ENCODE data around the gene ISOC2.

The ISOC2 gene

DNA sequence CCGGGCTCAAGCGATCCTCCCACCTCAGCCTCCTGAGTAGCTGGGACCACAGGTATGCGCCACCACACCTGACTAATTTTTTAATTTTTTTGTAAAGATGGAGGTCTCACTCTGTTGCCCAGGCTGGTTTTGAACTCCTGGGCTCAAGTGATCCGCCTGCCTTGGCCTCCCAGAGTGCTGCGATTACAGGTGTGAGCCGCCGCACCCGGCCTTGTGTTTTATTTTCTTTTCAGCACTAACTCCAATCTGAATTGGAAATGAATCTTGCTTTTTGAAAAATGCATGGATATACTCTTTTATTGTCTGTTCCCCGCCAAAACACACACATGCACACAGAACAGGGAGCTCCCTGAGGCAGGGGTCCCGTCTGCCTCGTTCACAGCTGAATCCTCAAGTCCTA is 1.3 kb upstream of the ISOC2 start:
- Histone ChIP-seq H3K27me3 (ENCODE audit: insufficient read depth, low read length, poor library complexity) (no peaks in the 10 kb centered on the region), H3K27ac (ENCODE audit: low read length) (no peak overlapping the region), H3K36me3 (ENCODE audit: insufficient read depth, low read length) (no peaks in the 10 kb centered on the region), H3K9ac (ENCODE audit: low read depth, low read length) (peak overlapping the region; percentile 55; the same call in 1 of the 2 replicates), H3K4me1 (ENCODE audit: insufficient read depth, low read length) (peaks cover 36% of the 10 kb centered on the region), H4K20me1 (ENCODE audit: insufficient read depth, low read length) (0 out of 2 replicates have a peak, but pooled peaks cover 7% of the 10 kb centered on the region), H3K9me3 (ENCODE audit: insufficient read depth, low read length, severe bottlenecking) (no peaks in the 10 kb centered on the region), H2AFZ (ENCODE audit: low read depth, low read length) (no peak overlapping the region), H3K79me2 (ENCODE audit: insufficient read depth, low read length) (peaks cover 28% of the 10 kb centered on the region), H3K4me3 (ENCODE audit: low read depth in 1 of 2, low read length in 2 of 2) (peak overlapping the region in 1 of 2 experiments; percentile 65; a peak in 2 of 4 replicates), H3K4me2 (ENCODE audit: insufficient read depth, low read length) (peak overlapping the region; percentile 80)
- no peak for ATAC-seq (ENCODE audit: insufficient read depth, low read depth)
- no peak for DNase-seq
- TF ChIP-seq, protein P1, sequence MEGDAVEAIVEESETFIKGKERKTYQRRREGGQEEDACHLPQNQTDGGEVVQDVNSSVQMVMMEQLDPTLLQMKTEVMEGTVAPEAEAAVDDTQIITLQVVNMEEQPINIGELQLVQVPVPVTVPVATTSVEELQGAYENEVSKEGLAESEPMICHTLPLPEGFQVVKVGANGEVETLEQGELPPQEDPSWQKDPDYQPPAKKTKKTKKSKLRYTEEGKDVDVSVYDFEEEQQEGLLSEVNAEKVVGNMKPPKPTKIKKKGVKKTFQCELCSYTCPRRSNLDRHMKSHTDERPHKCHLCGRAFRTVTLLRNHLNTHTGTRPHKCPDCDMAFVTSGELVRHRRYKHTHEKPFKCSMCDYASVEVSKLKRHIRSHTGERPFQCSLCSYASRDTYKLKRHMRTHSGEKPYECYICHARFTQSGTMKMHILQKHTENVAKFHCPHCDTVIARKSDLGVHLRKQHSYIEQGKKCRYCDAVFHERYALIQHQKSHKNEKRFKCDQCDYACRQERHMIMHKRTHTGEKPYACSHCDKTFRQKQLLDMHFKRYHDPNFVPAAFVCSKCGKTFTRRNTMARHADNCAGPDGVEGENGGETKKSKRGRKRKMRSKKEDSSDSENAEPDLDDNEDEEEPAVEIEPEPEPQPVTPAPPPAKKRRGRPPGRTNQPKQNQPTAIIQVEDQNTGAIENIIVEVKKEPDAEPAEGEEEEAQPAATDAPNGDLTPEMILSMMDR (IDR thresholded peaks at IDR 0.05; ENCODE audit: borderline replicate concordance, extremely low read depth, low read length, poor library complexity, severe bottlenecking): no peak
- TF ChIP-seq EZH2 (IDR thresholded peaks at IDR 0.05; ENCODE audit: borderline replicate concordance, low read depth, low read length, severe bottlenecking): no peak

DNA sequence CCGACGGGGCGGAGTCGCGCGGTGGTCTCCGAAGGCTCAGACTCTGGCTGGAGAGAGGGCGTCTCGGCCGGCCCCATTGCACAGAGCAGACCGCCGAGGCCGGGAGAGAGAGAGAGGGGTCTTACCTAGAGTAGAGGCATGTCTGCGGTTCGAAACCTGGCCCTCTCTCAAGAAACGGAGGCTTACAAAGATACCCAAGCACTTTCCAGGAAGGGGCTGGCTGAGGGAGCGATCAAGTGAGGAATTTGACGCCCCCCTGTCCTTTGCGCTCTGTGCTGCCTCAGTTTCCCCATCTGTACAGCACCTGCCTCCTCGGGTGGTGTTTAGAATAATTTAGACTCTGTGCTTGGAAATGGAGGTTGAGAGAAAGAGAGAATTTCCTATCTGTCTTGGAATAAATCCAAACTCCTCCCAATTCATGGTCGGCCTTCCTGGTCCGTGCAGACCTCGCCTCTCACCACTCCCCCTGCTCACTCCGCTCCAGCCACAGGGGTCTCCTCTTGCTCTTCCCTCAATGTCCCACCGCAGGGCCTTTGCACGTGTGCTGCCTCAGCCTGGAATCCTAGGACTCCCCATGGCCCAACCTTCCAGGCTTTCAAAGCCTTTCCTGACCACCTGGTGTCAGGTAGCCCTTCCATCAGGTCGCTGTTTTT is 658 bp upstream of the ISOC2 start:
- 0 out of 2 replicates have a peak, but pooled peaks cover 7% of the 10 kb centered on the region for H4K20me1 ChIP-seq (ENCODE audit: insufficient read depth, low read length)
- H3K4me2 ChIP-seq (ENCODE audit: insufficient read depth, low read length): peak overlapping the region; percentile 80
- H3K36me3 ChIP-seq (ENCODE audit: insufficient read depth, low read length): no peaks in the 10 kb centered on the region
- H3K4me1 ChIP-seq (ENCODE audit: insufficient read depth, low read length): peaks cover 34% of the 10 kb centered on the region
- peak overlapping the region; percentile 66 for H2AFZ ChIP-seq (ENCODE audit: low read depth, low read length)
- no peak for TF ChIP-seq EZH2 (IDR thresholded peaks at IDR 0.05; ENCODE audit: borderline replicate concordance, low read depth, low read length, severe bottlenecking)
- TF ChIP-seq, protein P1 (IDR thresholded peaks at IDR 0.05; ENCODE audit: borderline replicate concordance, extremely low read depth, low read length, poor library complexity, severe bottlenecking): no peak
- peak overlapping the region; percentile 55 for H3K9ac ChIP-seq (ENCODE audit: low read depth, low read length)
- peaks cover 28% of the 10 kb centered on the region for H3K79me2 ChIP-seq (ENCODE audit: insufficient read depth, low read length)
- H3K4me3 ChIP-seq (ENCODE audit: low read depth in 1 of 2, low read length in 2 of 2): peak overlapping the region; percentile 10 to 65; a peak in 3 of 4 replicates
- no peak for DNase-seq
- ATAC-seq (ENCODE audit: insufficient read depth, low read depth): no peak
- no peaks in the 10 kb centered on the region for H3K27me3 ChIP-seq (ENCODE audit: insufficient read depth, low read length, poor library complexity)
- H3K9me3 ChIP-seq (ENCODE audit: insufficient read depth, low read length, severe bottlenecking): no peaks in the 10 kb centered on the region
- H3K27ac ChIP-seq (ENCODE audit: low read length): peak overlapping the region; percentile 71

DNA sequence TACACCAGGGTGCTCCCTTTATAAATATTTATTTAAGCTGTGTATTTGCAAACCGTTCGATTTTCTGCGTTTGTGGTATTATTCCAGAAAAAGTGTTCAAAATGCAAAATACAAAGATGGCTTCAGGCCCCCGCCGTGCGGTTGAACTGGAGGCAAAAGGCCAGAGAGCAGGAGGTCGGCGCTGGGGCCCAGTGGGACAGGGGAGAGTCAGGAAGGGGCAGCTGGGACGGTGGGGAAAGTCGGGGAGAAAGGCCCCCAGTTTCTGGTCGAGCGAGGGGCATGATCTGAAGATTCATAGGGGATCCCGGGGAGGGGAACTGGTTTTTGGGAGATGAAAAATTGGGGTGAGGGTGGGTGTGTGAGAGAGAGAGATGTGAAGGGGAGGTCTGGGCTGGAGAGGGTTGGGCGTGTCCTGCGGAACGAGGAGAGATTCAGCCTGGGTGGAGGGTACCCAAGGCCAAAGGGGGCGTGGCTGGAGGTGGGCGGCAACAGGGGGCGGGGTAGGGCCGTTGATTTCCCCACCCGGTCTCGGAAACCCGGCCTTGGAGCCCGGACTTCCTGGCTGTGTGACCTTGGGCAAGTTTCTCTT is 678 bp downstream of the ISOC2 start:
- peak overlapping the region; percentile 98 for H3K9ac ChIP-seq (ENCODE audit: low read depth, low read length)
- peaks cover 34% of the 10 kb centered on the region for H3K4me1 ChIP-seq (ENCODE audit: insufficient read depth, low read length)
- peaks cover 33% of the 10 kb centered on the region for H3K79me2 ChIP-seq (ENCODE audit: insufficient read depth, low read length)
- DNase-seq (peak; percentile 74), ATAC-seq (ENCODE audit: insufficient read depth, low read depth) (peak; percentile 23; the same call in 2 of the 3 replicates)
- no peaks in the 10 kb centered on the region for H3K9me3 ChIP-seq (ENCODE audit: insufficient read depth, low read length, severe bottlenecking)
- H3K4me3 ChIP-seq (ENCODE audit: low read depth in 1 of 2, low read length in 2 of 2): peak overlapping the region; percentile 87 to 97
- no peaks in the 10 kb centered on the region for H3K36me3 ChIP-seq (ENCODE audit: insufficient read depth, low read length)
- H3K4me2 ChIP-seq (ENCODE audit: insufficient read depth, low read length): peak overlapping the region; percentile 92
- peak overlapping the region; percentile 96 for H3K27ac ChIP-seq (ENCODE audit: low read length)
- TF ChIP-seq, protein P1 (IDR thresholded peaks at IDR 0.05; ENCODE audit: borderline replicate concordance, extremely low read depth, low read length, poor library complexity, severe bottlenecking): no peak
- TF ChIP-seq EZH2 (IDR thresholded peaks at IDR 0.05; ENCODE audit: borderline replicate concordance, low read depth, low read length, severe bottlenecking): no peak
- H2AFZ ChIP-seq (ENCODE audit: low read depth, low read length): peak overlapping the region; percentile 91
- no peaks in the 10 kb centered on the region for H3K27me3 ChIP-seq (ENCODE audit: insufficient read depth, low read length, poor library complexity)
- H4K20me1 ChIP-seq (ENCODE audit: insufficient read depth, low read length): peaks cover 11% of the 10 kb centered on the region; the same call in 1 of the 2 replicates

Measured in DND-41 (cell line).